HEK293 (cell line): ENCODE results near the gene INKA1.

ENCODE experiments used
- CTCF ChIA-PET: fragments of 350-600 bp; formaldehyde crosslinking; extraction: SDS; loops from one replicate; lab custom pipeline; 2021; ENCODE audit warnings: antibody characterized with exemption; lab: Yijun Ruan, JAX
- POLR2A ChIA-PET: fragments of 300-600 bp; formaldehyde crosslinking; extraction: SDS; loops from one replicate; lab custom pipeline; 2020; ENCODE audit warnings: antibody characterized with exemption, inconsistent platforms; lab: Yijun Ruan, JAX
- H3K27ac ChIP-seq: fragments of 200-500 bp; sonication (Bioruptor generic); 2 replicates; pipeline ENCODE4 v1.5.1; 2014; ENCODE audit warnings: low read depth, low read length, control low read depth, inconsistent platforms; ENCODE audit errors: extremely low read depth
- H3K36me3 ChIP-seq, 2 experiments: fragments of 200-500 bp in 1 of 2; sonication (Bioruptor generic) in 1 of 2; 1 replicate in 1 of 2; 2 replicates in 1 of 2; pipeline ENCODE4 v1.5.1; 2014 to 2017; ENCODE audit warnings: inconsistent platforms in 2 of 2, low read length in 2 of 2; ENCODE audit not compliant: control insufficient read depth in 2 of 2, insufficient read depth in 1 of 2
- H3K4me1 ChIP-seq: fragments of 200-500 bp; sonication (Bioruptor generic); 2 replicates; pipeline ENCODE4 v1.5.1; 2014; ENCODE audit warnings: mild to moderate bottlenecking, low read length, inconsistent platforms; ENCODE audit not compliant: control insufficient read depth, insufficient read depth
- H3K4me3 ChIP-seq: 2 replicates; pipeline ENCODE4 v1.5.1; 2011; ENCODE audit warnings: low read depth, mild to moderate bottlenecking, control low read depth, low read length, moderate library complexity
- H3K9me3 ChIP-seq: fragments of 200-500 bp; sonication (Bioruptor generic); 2 replicates; pipeline ENCODE4 v1.5.1; 2014; ENCODE audit warnings: low read depth, low read length, inconsistent platforms; ENCODE audit not compliant: control insufficient read depth, insufficient read depth
- KLF1 ChIP-seq: fragments of 450-650 bp; formaldehyde crosslinking; IDR thresholded peaks from 2 replicates; pipeline ENCODE4 v1.5.1; 2016; ENCODE audit warnings: missing biosample characterization, missing genetic modification characterization
- PRDM1 ChIP-seq: fragments of 450-650 bp; formaldehyde crosslinking; IDR thresholded peaks from 2 replicates; pipeline ENCODE4; 2016; ENCODE audit warnings: missing biosample characterization, missing genetic modification characterization
- SP2 ChIP-seq: fragments of 450-650 bp; formaldehyde crosslinking; IDR thresholded peaks from 2 replicates; pipeline ENCODE4 v1.5.1; 2016; ENCODE audit warnings: missing biosample characterization, missing genetic modification characterization
- SP7 ChIP-seq: fragments of 450-650 bp; formaldehyde crosslinking; IDR thresholded peaks from 2 replicates; pipeline ENCODE4 v1.5.1; 2016; ENCODE audit warnings: missing biosample characterization, missing genetic modification characterization
- ZFP3 ChIP-seq: fragments of 450-650 bp; formaldehyde crosslinking; IDR thresholded peaks from 2 replicates; pipeline ENCODE4 v1.5.1; 2016; ENCODE audit warnings: low read depth, missing biosample characterization, missing genetic modification characterization
- ZNF121 ChIP-seq: fragments of 450-650 bp; formaldehyde crosslinking; IDR thresholded peaks from 2 replicates; pipeline ENCODE4 v1.5.1; 2016; ENCODE audit warnings: missing biosample characterization, missing genetic modification characterization
- ZNF140 ChIP-seq: fragments of 450-650 bp; formaldehyde crosslinking; IDR thresholded peaks from 2 replicates; pipeline ENCODE4 v1.5.1; 2016; ENCODE audit warnings: missing biosample characterization, missing genetic modification characterization
- ZNF221 ChIP-seq: fragments of 450-650 bp; formaldehyde crosslinking; IDR thresholded peaks from 2 replicates; pipeline ENCODE4 v1.5.1; 2017; ENCODE audit warnings: missing biosample characterization, missing genetic modification characterization, borderline replicate concordance
- ZNF23 ChIP-seq: fragments of 450-650 bp; formaldehyde crosslinking; IDR thresholded peaks from 2 replicates; pipeline ENCODE4 v1.5.1; 2016; ENCODE audit warnings: missing biosample characterization, missing genetic modification characterization, borderline replicate concordance
- ZNF24 ChIP-seq: fragments of 450-650 bp; formaldehyde crosslinking; IDR thresholded peaks from 2 replicates; pipeline ENCODE4 v1.5.1; 2016; ENCODE audit warnings: missing biosample characterization, missing genetic modification characterization
- ZNF266 ChIP-seq: fragments of 450-650 bp; formaldehyde crosslinking; IDR thresholded peaks from 2 replicates; pipeline ENCODE4 v1.5.1; 2016; ENCODE audit warnings: missing biosample characterization, missing genetic modification characterization, low read depth
- ZNF350 ChIP-seq: fragments of 450-650 bp; formaldehyde crosslinking; IDR thresholded peaks from 2 replicates; pipeline ENCODE4 v1.5.0; 2017; ENCODE audit warnings: missing biosample characterization, mild to moderate bottlenecking, missing genetic modification characterization
- ZNF623 ChIP-seq: fragments of 450-650 bp; formaldehyde crosslinking; IDR thresholded peaks from 2 replicates; pipeline ENCODE4 v1.5.1; 2016; ENCODE audit warnings: missing biosample characterization, missing genetic modification characterization
- ZSCAN16 ChIP-seq: fragments of 450-650 bp; formaldehyde crosslinking; IDR thresholded peaks from 2 replicates; pipeline ENCODE4 v1.5.1; 2016; ENCODE audit warnings: missing biosample characterization, missing genetic modification characterization
- ZSCAN30 ChIP-seq: fragments of 450-650 bp; IDR thresholded peaks from 2 replicates; pipeline ENCODE4 v1.5.1; 2018; ENCODE audit warnings: missing biosample characterization, mild to moderate bottlenecking, missing genetic modification characterization, moderate library complexity
- TF ChIP-seq, protein P1 (sequence below): fragments of 450-650 bp; formaldehyde crosslinking; optimal IDR thresholded peaks from 2 replicates; pipeline ENCODE3; 2016; ENCODE audit warnings: missing biosample characterization, mild to moderate bottlenecking, missing genetic modification characterization
- TF ChIP-seq, protein P2 (sequence below): fragments of 450-650 bp; formaldehyde crosslinking; IDR thresholded peaks from 2 replicates; pipeline ENCODE4 v1.5.1; 2016; ENCODE audit warnings: missing biosample characterization, missing genetic modification characterization
- TF ChIP-seq, protein P3 (sequence below): fragments of 450-650 bp; formaldehyde crosslinking; IDR thresholded peaks from 2 replicates; pipeline ENCODE4 v1.5.1; 2016; ENCODE audit warnings: missing biosample characterization, missing genetic modification characterization

Gene INKA1

DNA sequence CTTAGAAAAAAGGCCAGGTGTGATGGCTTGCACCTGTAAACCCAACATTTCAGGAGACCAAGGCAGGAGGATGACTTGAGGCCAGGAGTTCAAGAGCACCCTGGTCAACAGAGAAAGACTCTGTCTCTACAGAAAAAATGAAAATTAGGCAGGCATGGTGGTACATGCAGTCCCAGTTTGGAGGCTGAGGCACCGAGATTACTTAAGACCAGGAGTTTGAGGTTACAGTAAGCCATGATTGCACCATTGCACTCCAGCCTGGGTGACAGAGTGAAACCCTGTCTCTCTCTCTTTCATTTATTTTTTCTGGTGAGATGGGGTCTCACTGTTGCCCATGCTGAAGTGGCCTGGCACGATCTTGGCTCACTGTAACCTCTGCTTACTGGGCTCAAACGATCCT is 41.4 kb upstream of the INKA1 start:
- peaks cover 0 to 3% of the 10 kb centered on the region in 2 experiments; a peak in 2 of 3 replicates for H3K36me3 ChIP-seq
- no peak for TF ChIP-seq ZNF140 (tag by site-specific recombination)
- no peak for TF ChIP-seq SP2 (tag by site-specific recombination)
- no peak for TF ChIP-seq ZSCAN16 (tag by site-specific recombination)
- no peak for TF ChIP-seq ZNF266 (tag by site-specific recombination)
- TF ChIP-seq, protein P1, sequence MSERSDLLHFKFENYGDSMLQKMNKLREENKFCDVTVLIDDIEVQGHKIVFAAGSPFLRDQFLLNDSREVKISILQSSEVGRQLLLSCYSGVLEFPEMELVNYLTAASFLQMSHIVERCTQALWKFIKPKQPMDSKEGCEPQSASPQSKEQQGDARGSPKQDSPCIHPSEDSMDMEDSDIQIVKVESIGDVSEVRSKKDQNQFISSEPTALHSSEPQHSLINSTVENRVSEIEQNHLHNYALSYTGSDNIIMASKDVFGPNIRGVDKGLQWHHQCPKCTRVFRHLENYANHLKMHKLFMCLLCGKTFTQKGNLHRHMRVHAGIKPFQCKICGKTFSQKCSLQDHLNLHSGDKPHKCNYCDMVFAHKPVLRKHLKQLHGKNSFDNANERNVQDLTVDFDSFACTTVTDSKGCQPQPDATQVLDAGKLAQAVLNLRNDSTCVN (tag by site-specific recombination), result no peak
- TF ChIP-seq, protein P2, sequence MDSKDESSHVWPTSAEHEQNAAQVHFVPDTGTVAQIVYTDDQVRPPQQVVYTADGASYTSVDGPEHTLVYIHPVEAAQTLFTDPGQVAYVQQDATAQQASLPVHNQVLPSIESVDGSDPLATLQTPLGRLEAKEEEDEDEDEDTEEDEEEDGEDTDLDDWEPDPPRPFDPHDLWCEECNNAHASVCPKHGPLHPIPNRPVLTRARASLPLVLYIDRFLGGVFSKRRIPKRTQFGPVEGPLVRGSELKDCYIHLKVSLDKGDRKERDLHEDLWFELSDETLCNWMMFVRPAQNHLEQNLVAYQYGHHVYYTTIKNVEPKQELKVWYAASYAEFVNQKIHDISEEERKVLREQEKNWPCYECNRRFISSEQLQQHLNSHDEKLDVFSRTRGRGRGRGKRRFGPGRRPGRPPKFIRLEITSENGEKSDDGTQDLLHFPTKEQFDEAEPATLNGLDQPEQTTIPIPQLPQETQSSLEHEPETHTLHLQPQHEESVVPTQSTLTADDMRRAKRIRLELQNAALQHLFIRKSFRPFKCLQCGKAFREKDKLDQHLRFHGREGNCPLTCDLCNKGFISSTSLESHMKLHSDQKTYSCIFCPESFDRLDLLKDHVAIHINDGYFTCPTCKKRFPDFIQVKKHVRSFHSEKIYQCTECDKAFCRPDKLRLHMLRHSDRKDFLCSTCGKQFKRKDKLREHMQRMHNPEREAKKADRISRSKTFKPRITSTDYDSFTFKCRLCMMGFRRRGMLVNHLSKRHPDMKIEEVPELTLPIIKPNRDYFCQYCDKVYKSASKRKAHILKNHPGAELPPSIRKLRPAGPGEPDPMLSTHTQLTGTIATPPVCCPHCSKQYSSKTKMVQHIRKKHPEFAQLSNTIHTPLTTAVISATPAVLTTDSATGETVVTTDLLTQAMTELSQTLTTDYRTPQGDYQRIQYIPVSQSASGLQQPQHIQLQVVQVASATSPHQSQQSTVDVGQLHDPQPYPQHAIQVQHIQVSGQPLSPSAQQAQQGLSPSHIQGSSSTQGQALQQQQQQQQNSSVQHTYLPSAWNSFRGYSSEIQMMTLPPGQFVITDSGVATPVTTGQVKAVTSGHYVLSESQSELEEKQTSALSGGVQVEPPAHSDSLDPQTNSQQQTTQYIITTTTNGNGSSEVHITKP (tag by site-specific recombination), result no peak
- TF ChIP-seq SP7 (tag by site-specific recombination), result no peak
- TF ChIP-seq ZNF24 (tag by site-specific recombination), result no peak
- TF ChIP-seq, protein P3, sequence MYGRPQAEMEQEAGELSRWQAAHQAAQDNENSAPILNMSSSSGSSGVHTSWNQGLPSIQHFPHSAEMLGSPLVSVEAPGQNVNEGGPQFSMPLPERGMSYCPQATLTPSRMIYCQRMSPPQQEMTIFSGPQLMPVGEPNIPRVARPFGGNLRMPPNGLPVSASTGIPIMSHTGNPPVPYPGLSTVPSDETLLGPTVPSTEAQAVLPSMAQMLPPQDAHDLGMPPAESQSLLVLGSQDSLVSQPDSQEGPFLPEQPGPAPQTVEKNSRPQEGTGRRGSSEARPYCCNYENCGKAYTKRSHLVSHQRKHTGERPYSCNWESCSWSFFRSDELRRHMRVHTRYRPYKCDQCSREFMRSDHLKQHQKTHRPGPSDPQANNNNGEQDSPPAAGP, result no peak
- no peak for TF ChIP-seq ZNF221 (tag by site-specific recombination)
- TF ChIP-seq KLF1 (tag by site-specific recombination), result no peak
- no peak for TF ChIP-seq ZNF623 (tag by site-specific recombination)
- no peak for TF ChIP-seq ZNF23 (tag by site-specific recombination)
- TF ChIP-seq ZNF121, result no peak
- no peak for TF ChIP-seq ZNF350 (tag by site-specific recombination)
- TF ChIP-seq ZFP3 (tag by site-specific recombination), result no peak
- TF ChIP-seq, all 188 proteins: peak for 0
- CTCF ChIA-PET, result no interaction called here
- no peaks in the 10 kb centered on the region for H3K4me1 ChIP-seq
- POLR2A ChIA-PET, result no interaction called here
- no peak overlapping the region for H3K27ac ChIP-seq
- no peaks in the 10 kb centered on the region for H3K9me3 ChIP-seq
- H3K4me3 ChIP-seq, result no peak overlapping the region

DNA sequence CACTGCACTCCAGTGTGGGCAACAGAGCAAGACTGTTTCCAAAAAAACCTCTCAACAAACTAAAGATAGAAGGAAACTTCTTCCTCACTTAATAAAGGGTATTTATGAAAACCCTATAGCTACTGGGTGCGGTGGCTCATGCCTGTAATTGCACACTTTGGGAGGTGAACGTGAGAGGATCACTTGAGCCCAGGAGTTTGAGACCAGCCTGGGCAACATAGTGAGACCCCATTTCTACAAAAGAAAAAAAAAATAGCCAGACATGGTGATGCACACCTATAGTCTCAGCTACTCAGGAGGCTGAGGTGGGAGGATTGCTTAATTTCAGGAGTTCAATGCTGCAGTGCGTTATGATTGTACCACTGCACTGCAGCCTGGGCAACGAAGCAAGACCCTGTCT is 39.1 kb upstream of the INKA1 start:
- peak; percentile 44; the same call in 1 of the 2 replicates for TF ChIP-seq ZNF121
- no peak for TF ChIP-seq ZNF24 (tag by site-specific recombination)
- Histone ChIP-seq H3K9me3 (no peaks in the 10 kb centered on the region), H3K27ac (no peak overlapping the region), H3K4me1 (no peaks in the 10 kb centered on the region), H3K4me3 (no peak overlapping the region), H3K36me3 (peaks cover 0 to 3% of the 10 kb centered on the region in 2 experiments; a peak in 2 of 3 replicates)
- ChIA-PET CTCF (no interaction called here), POLR2A (no interaction called here)

DNA sequence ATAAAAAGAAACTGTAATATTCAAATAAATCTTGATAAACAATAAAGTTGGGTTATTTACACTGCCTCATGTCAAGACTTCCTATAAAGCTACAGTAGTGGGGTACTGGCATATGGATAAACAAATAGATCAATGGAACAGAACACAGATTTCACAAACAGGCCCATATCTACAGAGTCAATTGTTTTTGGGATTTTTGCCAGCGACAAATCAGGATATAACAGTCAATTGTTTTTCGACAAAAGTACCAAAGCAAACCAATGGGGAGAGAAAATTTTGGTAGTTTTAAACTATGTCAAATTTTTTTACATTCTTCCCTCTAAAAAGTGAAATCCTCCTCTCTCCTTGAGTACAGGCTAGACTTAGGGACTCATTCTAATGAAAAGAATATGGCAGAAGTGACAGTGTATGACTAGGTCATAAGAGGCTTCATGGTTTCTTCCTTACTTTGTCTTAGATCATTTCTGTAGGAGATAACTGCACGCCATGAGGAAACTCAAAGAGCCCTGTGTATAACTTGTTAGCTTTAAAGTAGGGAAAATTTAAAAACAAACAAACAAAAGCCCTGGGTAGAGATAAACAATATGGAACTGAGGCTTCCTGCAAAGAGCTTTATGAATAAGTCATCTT is 33.7 kb upstream of the INKA1 start:
- H3K4me1 ChIP-seq, result no peaks in the 10 kb centered on the region
- H3K27ac ChIP-seq, result no peak overlapping the region
- CTCF ChIA-PET, result no interaction called here
- no peak overlapping the region for H3K4me3 ChIP-seq
- TF ChIP-seq ZSCAN30 (tag by site-specific recombination), result no peak
- peak; percentile 61; the same call in 1 of the 2 replicates for TF ChIP-seq PRDM1 (tag by site-specific recombination)
- H3K36me3 ChIP-seq, result peaks cover 0 to 9% of the 10 kb centered on the region in 2 experiments; a peak in 2 of 3 replicates
- POLR2A ChIA-PET, result no interaction called here
- no peaks in the 10 kb centered on the region for H3K9me3 ChIP-seq
